IMR-90 (cell line): ENCODE measurements around the gene SLC39A8. TPM values are rescaled to one million over a fixed set of nuclear protein-coding genes. Genes with fewer than 3 reads are reported as not detected.

Experiments used
- ATAC-seq: fragments of 200-7000 bp; cut with Tn5 transposase; 2 replicates; pipeline ENCODE4 v1.9.1; 2020; ENCODE audit warnings: low read depth, mild to moderate bottlenecking, moderate library complexity
- BruUV-seq: library from RNA; stranded (reverse); fragments of 400-500 nt; replicated peaks from 2 replicates; lab custom pipeline; 2021; lab: Mats Ljungman, UMichigan
- CTCF ChIA-PET: fragments of 300-600 bp; formaldehyde crosslinking; extraction: SDS; loops from one replicate; lab custom pipeline; 2021; ENCODE audit warnings: antibody characterized with exemption; lab: Yijun Ruan, JAX
- POLR2A ChIA-PET: fragments of 300-600 bp; sonication (Branson Sonifier 250); formaldehyde crosslinking; loops from one replicate; lab custom pipeline; 2022; ENCODE audit warnings: antibody characterized with exemption; ENCODE audit not compliant: unreplicated experiment; lab: Charles Lee
- DNase-seq: peaks from one replicate; pipeline ENCODE4 v3.0.0; 2013
- H2AFZ ChIP-seq: replicated peaks from 2 replicates; pipeline ENCODE3; 2013; ENCODE audit warnings: low read length, mild to moderate bottlenecking; ENCODE audit not compliant: poor library complexity
- H2AK5ac ChIP-seq: 2 replicates; pipeline ENCODE4 v1.6.1; 2013; ENCODE audit warnings: low read depth, low read length, inconsistent platforms
- H2AK9ac ChIP-seq: replicated peaks from 2 replicates; pipeline ENCODE3; 2013; ENCODE audit warnings: mild to moderate bottlenecking, low read depth, low read length, moderate library complexity; ENCODE audit not compliant: poor library complexity
- H2BK120ac ChIP-seq: 2 replicates; pipeline ENCODE4 v1.6.1; 2013; ENCODE audit warnings: low read depth, low read length, inconsistent platforms
- H2BK15ac ChIP-seq: 3 replicates; pipeline ENCODE4 v1.6.1; 2013; ENCODE audit warnings: low read depth, low read length, inconsistent platforms
- H2BK20ac ChIP-seq: 2 replicates; pipeline ENCODE4 v1.6.1; 2013; ENCODE audit warnings: low read depth, mild to moderate bottlenecking, inconsistent platforms, low read length, moderate library complexity
- H2BK5ac ChIP-seq: 2 replicates; pipeline ENCODE4 v1.6.1; 2013; ENCODE audit warnings: mild to moderate bottlenecking, low read depth, low read length, inconsistent platforms; ENCODE audit not compliant: poor library complexity, severe bottlenecking
- H3K14ac ChIP-seq: replicated peaks from 2 replicates; pipeline ENCODE4 v1.6.1; 2013; ENCODE audit warnings: low read depth, low read length, inconsistent platforms
- H3K18ac ChIP-seq: 2 replicates; pipeline ENCODE4 v1.6.1; 2013; ENCODE audit warnings: low read depth, low read length, control low read depth
- H3K23ac ChIP-seq: 2 replicates; pipeline ENCODE4 v1.6.1; 2013; ENCODE audit warnings: low read depth, low read length, inconsistent platforms
- H3K27ac ChIP-seq: 2 replicates; pipeline ENCODE4 v1.5.1; 2013; ENCODE audit warnings: mild to moderate bottlenecking, control low read depth, low read length; ENCODE audit not compliant: insufficient read depth
- H3K27me3 ChIP-seq: 2 replicates; pipeline ENCODE4 v1.6.1; 2013; ENCODE audit warnings: low read length; ENCODE audit not compliant: control insufficient read depth, insufficient read depth
- H3K36me3 ChIP-seq: 2 replicates; pipeline ENCODE4 v1.6.1; 2013; ENCODE audit warnings: low read length, mixed read lengths; ENCODE audit not compliant: control insufficient read depth, insufficient read depth
- H3K4ac ChIP-seq: 2 replicates; pipeline ENCODE4 v1.6.1; 2013; ENCODE audit warnings: low read depth, low read length, inconsistent platforms
- H3K4me1 ChIP-seq: 2 replicates; pipeline ENCODE4 v1.6.1; 2013; ENCODE audit warnings: low read length, mixed read lengths; ENCODE audit not compliant: control insufficient read depth, insufficient read depth
- H3K4me2 ChIP-seq: 2 replicates; pipeline ENCODE4 v1.6.1; 2013; ENCODE audit warnings: low read depth, mild to moderate bottlenecking, control low read depth, low read length, moderate library complexity
- H3K4me3 ChIP-seq: 2 replicates; pipeline ENCODE4 v1.5.1; 2013; ENCODE audit warnings: low read depth, mild to moderate bottlenecking, control low read depth, low read length, moderate library complexity; ENCODE audit not compliant: insufficient read depth
- H3K56ac ChIP-seq: 2 replicates; pipeline ENCODE4 v1.6.1; 2013; ENCODE audit warnings: low read length, inconsistent platforms; ENCODE audit not compliant: insufficient read depth; ENCODE audit errors: extremely low read depth
- H3K79me1 ChIP-seq, 2 experiments: 2 replicates each; pipeline ENCODE4 v1.6.1; 2013; ENCODE audit warnings: low read length in 2 of 2, inconsistent platforms in 1 of 2, low read depth in 1 of 2
- H3K9ac ChIP-seq: 2 replicates; pipeline ENCODE4 v1.6.1; 2013; ENCODE audit warnings: low read depth, low read length, control low read depth
- H3K9me1 ChIP-seq: 2 replicates; pipeline ENCODE4 v1.6.1; 2013; ENCODE audit warnings: low read length, inconsistent platforms; ENCODE audit not compliant: insufficient read depth
- H3K9me3 ChIP-seq: 2 replicates; pipeline ENCODE4 v1.6.1; 2013; ENCODE audit warnings: low read length; ENCODE audit not compliant: control insufficient read depth, insufficient read depth
- H4K20me1 ChIP-seq: 2 replicates; pipeline ENCODE4 v1.6.1; 2013; ENCODE audit warnings: low read length, inconsistent platforms; ENCODE audit not compliant: insufficient read depth
- H4K5ac ChIP-seq: 2 replicates; pipeline ENCODE4 v1.6.1; 2013; ENCODE audit warnings: mild to moderate bottlenecking, low read depth, low read length, control low read depth
- H4K8ac ChIP-seq, 2 experiments: 2 replicates each; pipeline ENCODE4 v1.6.1; 2013; ENCODE audit warnings: low read depth in 2 of 2, low read length in 2 of 2, control low read depth in 1 of 2, inconsistent platforms in 1 of 2
- H4K91ac ChIP-seq: 2 replicates; pipeline ENCODE4 v1.6.1; 2013; ENCODE audit warnings: low read depth, low read length, inconsistent platforms; ENCODE audit not compliant: insufficient read depth
- BHLHE40 ChIP-seq: fragments of 150-350 bp; IDR thresholded peaks from 2 replicates; pipeline ENCODE4 v1.6.1; 2016; ENCODE audit warnings: mild to moderate bottlenecking, low read depth, low read length
- CEBPB ChIP-seq: IDR thresholded peaks from 2 replicates; pipeline ENCODE4 v1.6.1; 2012; ENCODE audit warnings: low read depth, low read length, improper control_type of control experiment
- CHD1 ChIP-seq: IDR thresholded peaks from 2 replicates; pipeline ENCODE4 v1.6.1; 2012; ENCODE audit warnings: low read depth, low read length, improper control_type of control experiment
- ELK1 ChIP-seq: fragments of 150-350 bp; IDR thresholded peaks from 2 replicates; pipeline ENCODE4 v1.6.1; 2016; ENCODE audit warnings: low read depth, mild to moderate bottlenecking, low read length, moderate library complexity, borderline replicate concordance
- FOS ChIP-seq: fragments of 150-350 bp; IDR thresholded peaks from 2 replicates; pipeline ENCODE4 v1.6.1; 2016; ENCODE audit warnings: low read depth, low read length
- MAFK ChIP-seq: IDR thresholded peaks from 2 replicates; pipeline ENCODE4 v1.6.1; 2012; ENCODE audit warnings: low read depth, low read length, improper control_type of control experiment
- MAZ ChIP-seq: IDR thresholded peaks from 2 replicates; pipeline ENCODE4 v1.6.1; 2012; ENCODE audit warnings: low read depth, mild to moderate bottlenecking, low read length, improper control_type of control experiment, moderate library complexity, borderline replicate concordance
- MXI1 ChIP-seq: IDR thresholded peaks from 2 replicates; pipeline ENCODE4 v1.6.1; 2012; ENCODE audit warnings: low read depth, mild to moderate bottlenecking, low read length, moderate library complexity, borderline replicate concordance
- NFE2L2 ChIP-seq: fragments of 150-350 bp; IDR thresholded peaks from 2 replicates; pipeline ENCODE4 v1.6.1; 2016; ENCODE audit warnings: low read depth, mild to moderate bottlenecking, low read length
- POLR2A ChIP-seq: IDR thresholded peaks from 2 replicates; pipeline ENCODE4 v1.6.1; 2012; ENCODE audit warnings: mild to moderate bottlenecking, low read depth, low read length
- RAD21 ChIP-seq: IDR thresholded peaks from 2 replicates; pipeline ENCODE4 v1.6.1; 2012; ENCODE audit warnings: low read length, improper control_type of control experiment
- RCOR1 ChIP-seq: IDR thresholded peaks from 2 replicates; pipeline ENCODE4 v1.6.1; 2012; ENCODE audit warnings: mild to moderate bottlenecking, low read length, improper control_type of control experiment; ENCODE audit not compliant: insufficient replicate concordance
- RFX5 ChIP-seq: IDR thresholded peaks from 2 replicates; pipeline ENCODE4 v1.8.0; 2012; ENCODE audit warnings: low read depth, mild to moderate bottlenecking, low read length, moderate library complexity
- SMC3 ChIP-seq: fragments of 150-350 bp; IDR thresholded peaks from 2 replicates; pipeline ENCODE4 v1.6.1; 2016; ENCODE audit warnings: low read depth, mild to moderate bottlenecking, antibody characterized with exemption, low read length, moderate library complexity
- USF2 ChIP-seq: fragments of 150-350 bp; IDR thresholded peaks from 2 replicates; pipeline ENCODE4 v1.6.1; 2017; ENCODE audit warnings: mild to moderate bottlenecking, antibody characterized with exemption, low read length, low read depth
- WGBS, 2 experiments: methylation state at CpG; one replicate each; pipeline versions ENCODE4 v1.1.5 to v1.1.7; 2013; ENCODE audit warnings: missing lambda C conversion rate in 2 of 2; ENCODE audit not compliant: insufficient read length in 1 of 2; ENCODE audit errors: extremely low coverage in 2 of 2; 5-methylcytosine and 5-hydroxymethylcytosine counted together
- dilution Hi-C: fragments of 300-500 bp; cut with HindIII; formaldehyde crosslinking; loops from one replicate; pipeline ENCODE4 v1.14.3; 2018; ENCODE audit warnings: low sequenced_read_pairs; ENCODE audit not compliant: unreplicated experiment
- in situ Hi-C: fragments of 300-500 bp; cut with MboI; formaldehyde crosslinking; loops from 3 replicates; pipeline ENCODE4 v1.14.3; 2019; ENCODE audit warnings: low sequenced_read_pairs, inconsistent platforms, mixed read lengths
- intact Hi-C: fragments of 100-400 bp; cut with micrococcal nuclease; formaldehyde crosslinking; loops from 2 replicates; pipeline ENCODE4 v1.10.0; 2022
- polyA plus RNA-seq, 3 experiments: library from polyadenylated mRNA; depleted of rRNA; stranded (reverse); fragments of >200 nt; gene quantifications; 2 replicates each; pipeline ENCODE4 v1.2.3, GENCODE V29; 2012; ENCODE audit warnings: low replicate concordance in 1 of 3
- total RNA-seq: library from RNA; depleted of rRNA; stranded (reverse); fragments of >200 nt; gene quantifications from 2 replicates; pipeline ENCODE4 v1.2.3, GENCODE V29; 2012
- TF ChIP-seq, protein P1 (sequence below): conservative IDR thresholded peaks from 2 replicates; pipeline ENCODE4 v1.5.1; 2012; ENCODE audit warnings: mild to moderate bottlenecking, low read depth, low read length, improper control_type of control experiment

Gene SLC39A8
- total and polyA plus RNA-seq, 2 of the 4 experiments (the other 2 are of a cell fraction) = 0.05 to 0.18 TPM

- Histone ChIP-seq H3K4me3 (no peak overlapping the region), H2AFZ (no peak overlapping the region), H2BK120ac (no peak overlapping the region), H4K20me1 (no peaks in the 10 kb centered on the region), H2AK9ac (no peak overlapping the region), H3K79me1 (no peaks in the 10 kb centered on the region), H3K23ac (no peak overlapping the region), H3K4me1 (no peaks in the 10 kb centered on the region), H3K18ac (no peak overlapping the region), H3K36me3 (no peaks in the 10 kb centered on the region), H2BK15ac (no peak overlapping the region), H3K4me2 (no peak overlapping the region), H3K56ac (no peak overlapping the region), H2AK5ac (no peak overlapping the region), H3K9me3 (no peaks in the 10 kb centered on the region), H3K14ac (no peak overlapping the region), H4K8ac (no peak overlapping the region), H2BK20ac (no peak overlapping the region), H4K5ac (no peak overlapping the region), H3K4ac (no peak overlapping the region), H3K9me1 (no peaks in the 10 kb centered on the region), H2BK5ac (no peak overlapping the region), H3K27me3 (no peaks in the 10 kb centered on the region), H3K9ac (no peak overlapping the region), H4K91ac (no peak overlapping the region), H3K27ac (no peak overlapping the region)
- intact Hi-C loops = no loop called here
- DNase-seq = no peak
- CTCF ChIA-PET = no interaction called here
- POLR2A ChIA-PET = no interaction called here
- TF ChIP-seq USF2 = no peak
- no peak for TF ChIP-seq SMC3
- TF ChIP-seq BHLHE40 = no peak
- TF ChIP-seq RFX5 = no peak
- TF ChIP-seq MAFK = no peak
- no peak for TF ChIP-seq CEBPB
- TF ChIP-seq NFE2L2 = no peak
- no peak for TF ChIP-seq POLR2A
- TF ChIP-seq MAZ = no peak
- TF ChIP-seq RAD21 = no peak
- TF ChIP-seq ELK1 = no peak
- TF ChIP-seq CHD1 = no peak
- no peak for TF ChIP-seq FOS
- no peak for TF ChIP-seq RCOR1
- TF ChIP-seq, protein P1, sequence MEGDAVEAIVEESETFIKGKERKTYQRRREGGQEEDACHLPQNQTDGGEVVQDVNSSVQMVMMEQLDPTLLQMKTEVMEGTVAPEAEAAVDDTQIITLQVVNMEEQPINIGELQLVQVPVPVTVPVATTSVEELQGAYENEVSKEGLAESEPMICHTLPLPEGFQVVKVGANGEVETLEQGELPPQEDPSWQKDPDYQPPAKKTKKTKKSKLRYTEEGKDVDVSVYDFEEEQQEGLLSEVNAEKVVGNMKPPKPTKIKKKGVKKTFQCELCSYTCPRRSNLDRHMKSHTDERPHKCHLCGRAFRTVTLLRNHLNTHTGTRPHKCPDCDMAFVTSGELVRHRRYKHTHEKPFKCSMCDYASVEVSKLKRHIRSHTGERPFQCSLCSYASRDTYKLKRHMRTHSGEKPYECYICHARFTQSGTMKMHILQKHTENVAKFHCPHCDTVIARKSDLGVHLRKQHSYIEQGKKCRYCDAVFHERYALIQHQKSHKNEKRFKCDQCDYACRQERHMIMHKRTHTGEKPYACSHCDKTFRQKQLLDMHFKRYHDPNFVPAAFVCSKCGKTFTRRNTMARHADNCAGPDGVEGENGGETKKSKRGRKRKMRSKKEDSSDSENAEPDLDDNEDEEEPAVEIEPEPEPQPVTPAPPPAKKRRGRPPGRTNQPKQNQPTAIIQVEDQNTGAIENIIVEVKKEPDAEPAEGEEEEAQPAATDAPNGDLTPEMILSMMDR = no peak
- no peak for TF ChIP-seq MXI1
- dilution Hi-C loops = no loop called here
- no TSS peak for BruUV-seq
- WGBS, 2 experiments = no CpG with 5 or more reads among the region's 1 CpG
- in situ Hi-C loops = no loop called here
- no peak for ATAC-seq
These were observed 17.2 kb downstream of the SLC39A8 start for GRCh38 chr4:102328045-102328444.
